H1 (cell line): Measurements from ENCODE around the gene ULK3. TPM values are rescaled to one million over a fixed set of nuclear protein-coding genes. Genes with fewer than 3 reads are reported as not detected.
A peak's percentile ranks its signal among the peaks of the same experiment; 100 is the strongest.

Experiments
- CTCF ChIA-PET: fragments of 300-600 bp; sonication (Branson Sonifier 250); formaldehyde crosslinking; loops from one replicate; lab custom pipeline; 2021; ENCODE audit not compliant: partially characterized antibody; lab: Charles Lee
- POLR2A ChIA-PET: fragments of 300-600 bp; sonication (Branson Sonifier 250); formaldehyde crosslinking; loops from one replicate; lab custom pipeline; 2021; ENCODE audit warnings: inconsistent platforms; ENCODE audit not compliant: partially characterized antibody; lab: Charles Lee
- DNase-seq, 2 experiments: peaks; one replicate each; pipeline versions ENCODE4 v3.0.0 to v3.0.0-alpha.2; 2010 to 2022; ENCODE audit warnings: low spot score in 2 of 2, low read depth in 1 of 2, mixed read lengths in 1 of 2
- FAIRE-seq: peaks from 2 replicates; lab custom pipeline; 2011; peaks lifted over from hg19 to GRCh38; lab: Jason Lieb, UNC
- H2AFZ ChIP-seq: 2 replicates; pipeline ENCODE4 v1.8.1; 2012; ENCODE audit warnings: low read length, inconsistent platforms
- H2AK5ac ChIP-seq: 2 replicates; pipeline ENCODE4 v1.6.1; 2013; ENCODE audit warnings: low read depth, low read length
- H2BK120ac ChIP-seq: replicated peaks from 2 replicates; pipeline ENCODE3; 2013; ENCODE audit warnings: low read depth, low read length, inconsistent platforms
- H2BK12ac ChIP-seq: 2 replicates; pipeline ENCODE4 v1.6.1; 2013; ENCODE audit warnings: low read depth, low read length
- H2BK15ac ChIP-seq: 2 replicates; pipeline ENCODE4 v1.6.1; 2013; ENCODE audit warnings: low read length
- H2BK20ac ChIP-seq: 2 replicates; pipeline ENCODE4 v1.6.1; 2013; ENCODE audit warnings: low read length
- H2BK5ac ChIP-seq: 2 replicates; pipeline ENCODE4 v1.6.1; 2013; ENCODE audit warnings: low read depth, low read length
- H3K14ac ChIP-seq: 2 replicates; pipeline ENCODE4 v1.6.1; 2013; ENCODE audit warnings: inconsistent platforms; ENCODE audit not compliant: insufficient read length
- H3K18ac ChIP-seq: 2 replicates; pipeline ENCODE4 v1.6.1; 2013; ENCODE audit warnings: low read length; ENCODE audit errors: extremely low read depth
- H3K23ac ChIP-seq: 2 replicates; pipeline ENCODE4 v1.6.1; 2013; ENCODE audit warnings: inconsistent platforms; ENCODE audit not compliant: insufficient read length
- H3K23me2 ChIP-seq: 2 replicates; pipeline ENCODE4 v1.6.1; 2013; ENCODE audit warnings: low read depth, low read length
- H3K27ac ChIP-seq: 2 replicates; pipeline ENCODE4 v1.6.1; 2011; ENCODE audit warnings: low read depth, low read length, inconsistent platforms
- H3K27me3 ChIP-seq, 4 experiments: replicated peaks in 1 of 4; 1 replicate in 1 of 4; 2 replicates in 3 of 4; pipeline versions ENCODE4 v1.6.1 to v1.8.1; 2011 to 2013; ENCODE audit warnings: low read length in 3 of 4, mild to moderate bottlenecking in 3 of 4, inconsistent platforms in 2 of 4, mixed read lengths in 2 of 4, moderate library complexity in 1 of 4; ENCODE audit not compliant: control insufficient read depth in 3 of 4, insufficient read depth in 3 of 4; ENCODE audit errors: extremely low read depth in 1 of 4
- H3K36me3 ChIP-seq, 4 experiments: 2 replicates each; pipeline versions ENCODE4 v1.6.1 to v1.8.1; 2011 to 2013; ENCODE audit warnings: mild to moderate bottlenecking in 4 of 4, low read length in 3 of 4, moderate library complexity in 2 of 4, control low read depth in 1 of 4, inconsistent platforms in 1 of 4; ENCODE audit not compliant: insufficient read depth in 4 of 4, control insufficient read depth in 2 of 4
- H3K4ac ChIP-seq: replicated peaks from 2 replicates; pipeline ENCODE3; 2013; ENCODE audit warnings: low read length, low read depth, mixed read lengths, inconsistent platforms; ENCODE audit not compliant: insufficient read length
- H3K4me1 ChIP-seq, 4 experiments: replicated peaks in 1 of 4; 1 replicate in 1 of 4; 2 replicates in 3 of 4; pipeline versions ENCODE4 v1.6.1 to v1.8.1; 2011 to 2013; ENCODE audit warnings: low read length in 3 of 4, inconsistent platforms in 2 of 4, mixed read lengths in 1 of 4; ENCODE audit not compliant: insufficient read depth in 4 of 4, control insufficient read depth in 3 of 4
- H3K4me2 ChIP-seq, 2 experiments: 2 replicates each; pipeline versions ENCODE4 v1.6.1 to v1.8.1; 2011 to 2013; ENCODE audit warnings: low read depth in 2 of 2, low read length in 2 of 2, control low read depth in 1 of 2, inconsistent platforms in 1 of 2, mild to moderate bottlenecking in 1 of 2; ENCODE audit not compliant: insufficient read depth in 1 of 2
- H3K4me3 ChIP-seq, 4 experiments: fragments of 200-600, 300-600 bp in 1 of 4; sonication (generic), shearing (Covaris generic), sonication (Bioruptor Twin) in 1 of 4; 2 replicates each; pipeline versions ENCODE4 v1.5.1 to v1.8.1; 2011 to 2016; ENCODE audit warnings: low read length in 4 of 4, low read depth in 3 of 4, control low read depth in 2 of 4, inconsistent platforms in 2 of 4, mild to moderate bottlenecking in 2 of 4, mixed read lengths in 1 of 4, moderate library complexity in 1 of 4; ENCODE audit not compliant: insufficient read depth in 2 of 4; ENCODE audit errors: extremely low read depth in 1 of 4
- H3K56ac ChIP-seq: replicated peaks from 2 replicates; pipeline ENCODE3; 2013; ENCODE audit warnings: low read depth, mild to moderate bottlenecking, mixed read lengths, low read length, inconsistent platforms; ENCODE audit not compliant: insufficient read length
- H3K79me1 ChIP-seq: 2 replicates; pipeline ENCODE4 v1.6.1; 2013; ENCODE audit warnings: low read depth, low read length, control low read depth
- H3K79me2 ChIP-seq, 2 experiments: 2 replicates each; pipeline versions ENCODE4 v1.6.1 to v1.8.1; 2012 to 2013; ENCODE audit warnings: low read length in 2 of 2, mild to moderate bottlenecking in 2 of 2, inconsistent platforms in 1 of 2; ENCODE audit not compliant: insufficient read depth in 2 of 2, control insufficient read depth in 1 of 2
- H3K9ac ChIP-seq, 4 experiments: replicated peaks in 1 of 4; 1 replicate in 1 of 4; 2 replicates in 3 of 4; pipeline versions ENCODE4 v1.6.1 to v1.8.1; 2011 to 2013; ENCODE audit warnings: low read depth in 3 of 4, low read length in 3 of 4, control low read depth in 2 of 4, mild to moderate bottlenecking in 2 of 4, moderate library complexity in 2 of 4, inconsistent platforms in 1 of 4; ENCODE audit errors: extremely low read depth in 1 of 4
- H3K9me3 ChIP-seq, 2 experiments: 2 replicates each; pipeline versions ENCODE4 v1.6.1 to v1.8.1; 2012 to 2013; ENCODE audit warnings: mild to moderate bottlenecking in 2 of 2, moderate library complexity in 2 of 2, control low read depth in 1 of 2, inconsistent platforms in 1 of 2, low read depth in 1 of 2, low read length in 1 of 2, mixed read lengths in 1 of 2; ENCODE audit not compliant: insufficient read depth in 2 of 2
- H4K20me1 ChIP-seq, 2 experiments: replicated peaks in 1 of 2; 2 replicates each; pipeline versions ENCODE3 to v1.8.1; 2011 to 2013; ENCODE audit warnings: inconsistent platforms in 2 of 2, low read length in 2 of 2, mild to moderate bottlenecking in 1 of 2; ENCODE audit not compliant: insufficient read depth in 2 of 2, control insufficient read depth in 1 of 2
- H4K5ac ChIP-seq: 2 replicates; pipeline ENCODE4 v1.6.1; 2013; ENCODE audit warnings: low read length, low read depth, mixed read lengths, inconsistent platforms; ENCODE audit not compliant: insufficient read length
- H4K8ac ChIP-seq: 2 replicates; pipeline ENCODE4 v1.8.0; 2013; ENCODE audit warnings: mild to moderate bottlenecking, moderate library complexity, low read length, inconsistent platforms; ENCODE audit not compliant: insufficient read depth; ENCODE audit errors: extremely low read depth
- H4K91ac ChIP-seq: replicated peaks from 2 replicates; pipeline ENCODE3; 2013; ENCODE audit warnings: low read length, mixed read lengths, inconsistent platforms; ENCODE audit not compliant: insufficient read length
- CBX5 ChIP-seq: fragments of 300-800, 300-1000 bp; sonication (generic); IDR thresholded peaks from 2 replicates; pipeline ENCODE4 v1.7.1; 2016; ENCODE audit warnings: antibody characterized with exemption, low read length, low read depth
- CREB1 ChIP-seq: IDR thresholded peaks from 2 replicates; pipeline ENCODE4 v1.6.1; 2012; ENCODE audit warnings: inconsistent platforms
- FOSL1 ChIP-seq: IDR thresholded peaks from 2 replicates; pipeline ENCODE4 v1.6.1; 2011; ENCODE audit warnings: mild to moderate bottlenecking, low read depth, low read length, moderate library complexity; ENCODE audit not compliant: insufficient read depth
- GABPA ChIP-seq: IDR thresholded peaks from 2 replicates; pipeline ENCODE4 v1.6.1; 2011; ENCODE audit warnings: mild to moderate bottlenecking, low read length, moderate library complexity, borderline replicate concordance; ENCODE audit not compliant: insufficient read depth
- KDM4A ChIP-seq: IDR thresholded peaks from one replicate; pipeline ENCODE4 v1.7.1; 2012; ENCODE audit warnings: low read depth, mild to moderate bottlenecking, moderate library complexity, low read length, inconsistent platforms; ENCODE audit not compliant: severe bottlenecking
- TBP ChIP-seq: IDR thresholded peaks from 2 replicates; pipeline ENCODE4 v1.6.1; 2011; ENCODE audit warnings: low read depth, low read length, improper control_type of control experiment
- WGBS, 2 experiments: shearing (Covaris generic) in 1 of 2; methylation state at CpG; one replicate each; pipeline versions ENCODE4 v1.1.6 to v1.1.7; 2013 to 2015; ENCODE audit warnings: low lambda C conversion rate in 2 of 2, mixed read lengths in 2 of 2, inconsistent platforms in 1 of 2, low coverage in 1 of 2, missing lambda C conversion rate in 1 of 2; ENCODE audit not compliant: insufficient replicate concordance in 2 of 2, insufficient coverage in 1 of 2, insufficient read length in 1 of 2; ENCODE audit errors: extremely low coverage in 1 of 2, missing lambda C conversion rate in 1 of 2; 5-methylcytosine and 5-hydroxymethylcytosine counted together
- polyA plus RNA-seq, 7 experiments: library from polyadenylated mRNA; depleted of rRNA in 3 of 7; stranded (reverse) in 5 of 7; unstranded in 2 of 7; fragments of >200 nt in 5 of 7; fragments of 200-250 nt in 2 of 7; gene quantifications; 1 replicate in 5 of 7; 2 replicates in 1 of 7; 4 replicates in 1 of 7; pipeline versions ENCODE4 v1.2.1 to v1.2.3, GENCODE V29; 2011 to 2013; ENCODE audit warnings: missing spikeins in 2 of 7, mixed read lengths in 2 of 7
- total RNA-seq: library from RNA; stranded (reverse); fragmentation: NEBNext Ultra II Directional; extraction: Animal tissue kit (Norgen Biotek cat#: 25700); gene quantifications from 2 replicates; pipeline ENCODE4 v1.2.1, GENCODE V29; 2021
- TF ChIP-seq, protein P1 (sequence below): IDR thresholded peaks from 2 replicates; pipeline ENCODE4 v1.6.1; 2012; ENCODE audit warnings: inconsistent platforms
- TF ChIP-seq, protein P2 (sequence below): IDR thresholded peaks from 2 replicates; pipeline ENCODE4 v1.6.1; 2012; ENCODE audit warnings: inconsistent platforms

The ULK3 gene
- total and polyA plus RNA-seq, 2 of the 8 experiments (the other 6 are each of a cell fraction or from before 2014, with no cell fraction given), result 27.1 to 34.4 TPM

DNA sequence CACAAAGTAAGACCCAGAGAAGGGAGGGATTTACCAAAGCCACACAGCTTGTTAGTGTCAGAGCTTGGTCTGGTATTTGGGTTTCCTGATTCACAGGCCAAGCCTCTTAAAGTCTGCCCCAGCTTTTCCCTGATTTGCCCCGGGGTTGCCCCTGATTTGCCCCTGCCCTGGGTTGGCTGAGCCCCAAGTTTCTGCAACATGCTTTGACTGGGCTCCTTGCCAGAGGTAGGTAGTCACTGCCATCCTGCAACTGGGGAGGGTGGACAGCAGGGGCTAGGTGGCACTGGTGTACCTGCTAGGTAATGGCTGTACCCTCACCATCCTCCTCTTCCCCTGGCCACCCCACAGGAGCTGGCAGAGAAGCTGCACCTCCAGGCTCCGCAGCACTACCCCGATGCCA, 49.4 kb upstream of the ULK3 start:
- Histone ChIP-seq H3K18ac (no peak overlapping the region), H3K4ac (no peak overlapping the region), H3K27ac (no peak overlapping the region), H2BK20ac (no peak overlapping the region), H4K8ac (peak overlapping the region; percentile 23; the same call in 1 of the 2 replicates), H2BK12ac (no peak overlapping the region), H3K4me2 (no peak overlapping the region), H3K23ac (no peak overlapping the region), H4K20me1 (peaks cover 0 to 2% of the 10 kb centered on the region in 2 experiments), H4K5ac (no peak overlapping the region), H3K4me1 (peaks cover 0 to 4% (median 2%) of the 10 kb centered on the region in 4 experiments; a peak in 4 of 7 replicates), H2BK120ac (no peak overlapping the region), H3K14ac (no peak overlapping the region), H2BK15ac (no peak overlapping the region), H2AFZ (no peak overlapping the region), H3K79me1 (no peaks in the 10 kb centered on the region), H3K23me2 (peaks cover 9% of the 10 kb centered on the region), H2BK5ac (no peak overlapping the region), H3K36me3 (peaks cover 5 to 21% (median 16%) of the 10 kb centered on the region in 4 experiments; a peak in 6 of 8 replicates), H3K56ac (no peak overlapping the region), H3K9me3 (no peaks in the 10 kb centered on the region), H2AK5ac (no peak overlapping the region), H3K79me2 (no peaks in the 10 kb centered on the region), H3K4me3 (no peak overlapping the region), H4K91ac (no peak overlapping the region), H3K27me3 (no peaks in the 10 kb centered on the region), H3K9ac (no peak overlapping the region)
- TF ChIP-seq KDM4A (no peak), TBP (no peak), GABPA (no peak), FOSL1 (no peak), CREB1 (no peak), CBX5 (no peak)
- TF ChIP-seq, protein P1, sequence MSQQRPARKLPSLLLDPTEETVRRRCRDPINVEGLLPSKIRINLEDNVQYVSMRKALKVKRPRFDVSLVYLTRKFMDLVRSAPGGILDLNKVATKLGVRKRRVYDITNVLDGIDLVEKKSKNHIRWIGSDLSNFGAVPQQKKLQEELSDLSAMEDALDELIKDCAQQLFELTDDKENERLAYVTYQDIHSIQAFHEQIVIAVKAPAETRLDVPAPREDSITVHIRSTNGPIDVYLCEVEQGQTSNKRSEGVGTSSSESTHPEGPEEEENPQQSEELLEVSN, result no peak
- TF ChIP-seq, protein P2, sequence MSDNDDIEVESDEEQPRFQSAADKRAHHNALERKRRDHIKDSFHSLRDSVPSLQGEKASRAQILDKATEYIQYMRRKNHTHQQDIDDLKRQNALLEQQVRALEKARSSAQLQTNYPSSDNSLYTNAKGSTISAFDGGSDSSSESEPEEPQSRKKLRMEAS, result no peak
- FAIRE-seq (no peak), DNase-seq (no peak)
- ChIA-PET POLR2A (interaction anchor here (0.6 to 7.0 kb wide), 4 partner anchors 10 to 169 kb away, joined by 3 to 116 read pairs (median 4); partner anchors contain the start of genes CPLX3 and FAM219B), CTCF (interaction anchor here (0.8 to 6.2 kb wide), 3 partner anchors 8 to 57 kb away, joined by 3 to 54 read pairs (median 3); no protein-coding TSS in a partner anchor)
- 86% methylated on average over 3 of the region's 3 CpGs; no CpG with 5 or more reads in 1 of the 2 experiments for WGBS, 2 experiments
